ENCODE results near the gene CTIF. TPM values are rescaled to one million over a fixed set of nuclear protein-coding genes. Genes with fewer than 3 reads are reported as not detected.

CTIF gene
- total RNA-seq, 1 experiment from 2014 or later = 26.5 TPM

- DNase-seq (ENCODE audit: low read depth, low spot score) (no peak), ATAC-seq (no peak)
- Histone ChIP-seq H3K4me3 (ENCODE audit: low read depth in 2 of 2, low read length in 2 of 2) (no peak overlapping the region), H3K36me3 (ENCODE audit: control insufficient read depth, insufficient read depth, low read length) (no peaks in the 10 kb centered on the region), H3K27me3 (ENCODE audit: control insufficient read depth, insufficient read depth, low read length) (no peaks in the 10 kb centered on the region), H3K4me1 (ENCODE audit: control insufficient read depth, insufficient read depth, low read length) (no peaks in the 10 kb centered on the region), H3K27ac (ENCODE audit: low read length) (no peak overlapping the region), H3K9me3 (ENCODE audit: control insufficient read depth, insufficient read depth, low read depth, low read length) (no peaks in the 10 kb centered on the region)
- TF ChIP-seq TCF7L2 (IDR thresholded peaks at IDR 0.05; ENCODE audit: low read depth, low read length) (no peak), POLR2AphosphoS5 (IDR thresholded peaks at IDR 0.05; ENCODE audit: low read depth, low read length) (no peak), REST (IDR thresholded peaks at IDR 0.05; ENCODE audit: insufficient read depth in 1 of 2, low read depth in 2 of 2, low read length in 1 of 2) (no peak), CTCF (IDR thresholded peaks at IDR 0.05) (no peak), SIN3A (IDR thresholded peaks at IDR 0.05; ENCODE audit: borderline replicate concordance, insufficient read depth, low read depth, low read length) (no peak)
- intact Hi-C loops (cut with micrococcal nuclease; ENCODE audit: unreplicated experiment) (no loop called here), in situ Hi-C loops (cut with HindIII; ENCODE audit: low pct_unique_long_range_greater_than_20kb, low sequenced_read_pairs) (no loop called here)
- CTCF ChIA-PET = no interaction called here
- POLR2A ChIA-PET = no interaction called here
- no TSS peak for BruUV-seq (replicated peaks)
Measured at GRCh38 chr18:48705531-48705930, 166.7 kb downstream of the CTIF start.

DNA sequence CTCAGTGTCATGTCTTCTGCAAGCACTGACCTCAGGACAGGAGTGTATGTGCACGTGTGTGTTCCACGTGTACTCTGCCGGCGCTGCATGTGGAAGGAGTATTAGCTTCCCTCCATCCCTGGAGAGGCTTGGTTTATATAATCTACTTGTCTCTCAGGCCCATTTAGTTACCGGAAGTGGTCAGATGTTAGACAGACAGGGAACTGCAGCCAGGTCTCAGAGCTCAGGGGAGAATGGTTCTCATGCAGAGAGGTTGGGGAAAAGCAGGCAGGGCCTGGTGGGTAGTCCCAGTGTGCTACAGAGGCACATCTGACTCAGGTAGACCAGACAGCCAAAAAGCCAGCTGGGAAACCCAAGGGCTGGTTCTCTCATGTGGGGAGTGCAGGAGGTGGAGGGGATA is 167.9 kb downstream of the CTIF start:
- Histone ChIP-seq H3K4me3 (ENCODE audit: low read depth in 2 of 2, low read length in 2 of 2) (no peak overlapping the region), H3K27ac (ENCODE audit: low read length) (no peak overlapping the region), H3K4me1 (ENCODE audit: control insufficient read depth, insufficient read depth, low read length) (no peaks in the 10 kb centered on the region), H3K9me3 (ENCODE audit: control insufficient read depth, insufficient read depth, low read depth, low read length) (no peaks in the 10 kb centered on the region), H3K27me3 (ENCODE audit: control insufficient read depth, insufficient read depth, low read length) (no peaks in the 10 kb centered on the region), H3K36me3 (ENCODE audit: control insufficient read depth, insufficient read depth, low read length) (no peaks in the 10 kb centered on the region)
- in situ Hi-C loops (cut with HindIII; ENCODE audit: low pct_unique_long_range_greater_than_20kb, low sequenced_read_pairs) = no loop called here
- ChIA-PET CTCF (no interaction called here), POLR2A (interaction anchor here (0.5 kb wide), 1 partner anchor 252 kb away, joined by 3 read pairs; no protein-coding TSS in a partner anchor)
- DNase-seq (ENCODE audit: low read depth, low spot score) (no peak), ATAC-seq (no peak)
- TF ChIP-seq CTCF (IDR thresholded peaks at IDR 0.05) (no peak), SIN3A (IDR thresholded peaks at IDR 0.05; ENCODE audit: borderline replicate concordance, insufficient read depth, low read depth, low read length) (no peak), POLR2AphosphoS5 (IDR thresholded peaks at IDR 0.05; ENCODE audit: low read depth, low read length) (no peak), REST (IDR thresholded peaks at IDR 0.05; ENCODE audit: insufficient read depth in 1 of 2, low read depth in 2 of 2, low read length in 1 of 2) (no peak), TCF7L2 (IDR thresholded peaks at IDR 0.05; ENCODE audit: low read depth, low read length) (no peak)
- no TSS peak for BruUV-seq (replicated peaks)
- intact Hi-C loops (cut with micrococcal nuclease; ENCODE audit: unreplicated experiment) = no loop called here
